K562 (cell line): ENCODE measurements around the gene AMN1. TPM values are rescaled to one million over a fixed set of nuclear protein-coding genes. Genes with fewer than 3 reads are reported as not detected.

Source experiments
- ARID1B ChIP-seq: fragments of 450-650 bp; IDR thresholded peaks from 2 replicates; pipeline ENCODE4 v1.6.1; 2016; ENCODE audit warnings: antibody characterized with exemption, mild to moderate bottlenecking, inconsistent platforms
- BCLAF1 ChIP-seq, 2 experiments: fragments of 450-650 bp in 1 of 2; IDR thresholded peaks; 2 replicates each; pipeline ENCODE4 v1.6.1; 2011 to 2017; ENCODE audit warnings: low read depth in 2 of 2, antibody characterized with exemption in 1 of 2, borderline replicate concordance in 1 of 2, low read length in 1 of 2, mild to moderate bottlenecking in 1 of 2, mixed read lengths in 1 of 2; ENCODE audit not compliant: control insufficient read depth in 1 of 2
- BRF2 ChIP-seq: IDR thresholded peaks from 3 replicates; pipeline ENCODE4 v1.6.1; 2011; ENCODE audit warnings: borderline replicate concordance, mild to moderate bottlenecking; ENCODE audit not compliant: insufficient read length, insufficient read depth
- CBX5 ChIP-seq: IDR thresholded peaks from 2 replicates; pipeline ENCODE4 v1.6.1; 2014; ENCODE audit warnings: low read depth, borderline replicate concordance
- DMBX1 ChIP-seq: fragments of 250-450 bp; sonication (Bioruptor Pico); IDR thresholded peaks from 2 replicates; pipeline ENCODE4 v1.8.0; 2022; ENCODE audit warnings: inconsistent platforms, mild to moderate bottlenecking, moderate library complexity, borderline replicate concordance
- ID3 ChIP-seq, 2 experiments: fragments of 250-450 bp in 1 of 2; fragments of 450-650 bp in 1 of 2; sonication (Bioruptor Pico) in 1 of 2; IDR thresholded peaks; 2 replicates each; pipeline versions ENCODE4 v1.6.1 to v1.8.0; 2016 to 2021; ENCODE audit warnings: mild to moderate bottlenecking in 2 of 2, moderate library complexity in 2 of 2, missing compliant biosample characterization in 1 of 2, missing genetic modification characterization in 1 of 2
- POLR2G ChIP-seq: fragments of 200-400 bp; formaldehyde crosslinking; IDR thresholded peaks from 2 replicates; pipeline ENCODE4 v1.6.1; 2017; ENCODE audit warnings: low read depth, mild to moderate bottlenecking, antibody characterized with exemption, low read length, moderate library complexity
- POLR2H ChIP-seq: IDR thresholded peaks from 2 replicates; pipeline ENCODE4 v1.6.1; 2016; ENCODE audit warnings: missing genetic modification characterization, low read depth, mild to moderate bottlenecking, control low read depth, missing compliant biosample characterization, moderate library complexity
- SNAPC5 ChIP-seq: fragments of 250-450 bp; sonication (Bioruptor Pico); IDR thresholded peaks from 2 replicates; pipeline ENCODE4 v1.8.0; 2021; ENCODE audit warnings: moderate library complexity, mild to moderate bottlenecking, inconsistent platforms
- TFAP4 ChIP-seq: sonication (generic); formaldehyde crosslinking; IDR thresholded peaks from 2 replicates; pipeline ENCODE4 v1.8.0; 2022; ENCODE audit warnings: missing genetic modification reagents, mild to moderate bottlenecking, moderate library complexity, borderline replicate concordance
- ZBTB11 ChIP-seq, 3 experiments: fragments of 200-800 bp in 1 of 3; fragments of 250-450 bp in 1 of 3; fragments of 450-650 bp in 1 of 3; sonication (Bioruptor Pico) in 1 of 3; sonication (Bioruptor generic) in 1 of 3; formaldehyde crosslinking in 1 of 3; IDR thresholded peaks; 2 replicates each; pipeline versions ENCODE4 v1.6.1 to v1.8.0; 2016 to 2022; ENCODE audit warnings: mild to moderate bottlenecking in 2 of 3, missing genetic modification characterization in 2 of 3, missing compliant biosample characterization in 1 of 3, moderate library complexity in 1 of 3
- ZKSCAN8 ChIP-seq: fragments of 200-800 bp; sonication (Bioruptor generic); IDR thresholded peaks from 2 replicates; pipeline ENCODE4 v1.6.1; 2016; ENCODE audit warnings: missing genetic modification characterization, missing compliant biosample characterization
- ZNF384 ChIP-seq: IDR thresholded peaks from 2 replicates; pipeline ENCODE4 v1.6.1; 2012; ENCODE audit warnings: low read depth, low read length, improper control_type of control experiment
- polyA plus RNA-seq, 8 experiments: library from polyadenylated mRNA; depleted of rRNA in 4 of 8; stranded (reverse) in 5 of 8; unstranded in 3 of 8; fragments of >200 nt; fragmentation: Nextera tagmentation in 2 of 8; fragmentation: Illumina TruSeq in 1 of 8; extraction: Ambion mirVana in 2 of 8; extraction: Trizol in 1 of 8; gene quantifications; 2 replicates each; pipeline versions ENCODE4 v1.2.1 to v1.2.3, GENCODE V29; 2011 to 2014; ENCODE audit warnings: inconsistent platforms in 1 of 8, missing spikeins in 1 of 8
- total RNA-seq, 7 experiments: library from RNA; depleted of rRNA in 6 of 7; stranded (reverse); fragments of >200 nt in 6 of 7; fragmentation: Illumina TruSeq in 2 of 7; extraction: Trizol in 2 of 7; gene quantifications; 2 replicates each; pipeline versions ENCODE4 v1.2.1 to v1.2.3, GENCODE V29; 2011 to 2021; ENCODE audit warnings: low replicate concordance in 1 of 7

Gene AMN1
- total and polyA plus RNA-seq, 9 of the 15 experiments (the other 6 are each of a cell fraction or from before 2014, with no cell fraction given), result 5.2 to 27.6 (median 13.0) TPM

GRCh38 chr12:31756977-31757420, 28.2 kb upstream of the AMN1 start (continued):
- TF ChIP-seq ID3 (CRISPR knock-in tag; IDR thresholded peaks at IDR 0.05), result no peak
- no peak for TF ChIP-seq ID3 (tag; IDR thresholded peaks at IDR 0.05)
- no peak for TF ChIP-seq CBX5
- TF ChIP-seq SNAPC5 (CRISPR knock-in tag), result no peak
- TF ChIP-seq POLR2H (tag), result no peak
- TF ChIP-seq BRF2, result no peak
- no peak for TF ChIP-seq POLR2G
- TF ChIP-seq TFAP4, result peak; percentile 36; the same call in 1 of the 2 replicates
- TF ChIP-seq ARID1B, result peak; percentile 82
- peak; percentile 97 for TF ChIP-seq ZNF384
- TF ChIP-seq DMBX1 (CRISPR knock-in tag), result peak; percentile 85; the same call in 1 of the 2 replicates
- TF ChIP-seq BCLAF1 (IDR thresholded peaks at IDR 0.05; ENCODE audit: borderline replicate concordance in 1 of 2, control insufficient read depth in 1 of 2, low read depth in 2 of 2, low read length in 1 of 2), result no peak
- no peak for TF ChIP-seq ZBTB11 (CRISPR knock-in tag; IDR thresholded peaks at IDR 0.05)
- no peak for TF ChIP-seq ZKSCAN8 (CRISPR knock-in tag)
